Stimulated activated CD4-positive, alpha-beta T cell treated with anti-CD3 and anti-CD28 coated beads, Interleukin-15, amount 100 ng/mL, for 24 hours (primary cell): ENCODE results near the gene CCDC167.

Experiments
- DNase-seq: peaks from one replicate; pipeline ENCODE4 v3.0.0-alpha.2; 2020

CCDC167 gene

DNA sequence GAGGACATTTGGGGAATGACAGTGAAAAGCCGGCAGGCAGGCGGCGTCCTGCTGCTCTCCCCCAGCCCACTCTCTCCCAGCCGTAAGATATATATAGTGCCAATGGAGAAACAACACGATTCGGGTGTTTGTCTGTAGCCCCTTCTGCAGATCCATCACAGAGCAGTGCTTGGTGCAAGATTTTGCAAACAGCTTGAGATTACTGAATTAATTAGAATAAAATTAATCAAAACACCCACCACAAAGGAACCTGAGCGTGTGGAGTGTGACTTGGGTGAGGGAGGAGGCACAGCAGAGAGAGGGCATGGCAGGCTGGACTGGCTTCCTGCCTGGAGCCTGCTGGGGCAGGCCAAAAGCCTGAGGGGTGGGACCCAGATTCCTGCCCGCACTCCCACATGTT is 28.8 kb upstream of the CCDC167 start:
- DNase-seq = no peak

DNA sequence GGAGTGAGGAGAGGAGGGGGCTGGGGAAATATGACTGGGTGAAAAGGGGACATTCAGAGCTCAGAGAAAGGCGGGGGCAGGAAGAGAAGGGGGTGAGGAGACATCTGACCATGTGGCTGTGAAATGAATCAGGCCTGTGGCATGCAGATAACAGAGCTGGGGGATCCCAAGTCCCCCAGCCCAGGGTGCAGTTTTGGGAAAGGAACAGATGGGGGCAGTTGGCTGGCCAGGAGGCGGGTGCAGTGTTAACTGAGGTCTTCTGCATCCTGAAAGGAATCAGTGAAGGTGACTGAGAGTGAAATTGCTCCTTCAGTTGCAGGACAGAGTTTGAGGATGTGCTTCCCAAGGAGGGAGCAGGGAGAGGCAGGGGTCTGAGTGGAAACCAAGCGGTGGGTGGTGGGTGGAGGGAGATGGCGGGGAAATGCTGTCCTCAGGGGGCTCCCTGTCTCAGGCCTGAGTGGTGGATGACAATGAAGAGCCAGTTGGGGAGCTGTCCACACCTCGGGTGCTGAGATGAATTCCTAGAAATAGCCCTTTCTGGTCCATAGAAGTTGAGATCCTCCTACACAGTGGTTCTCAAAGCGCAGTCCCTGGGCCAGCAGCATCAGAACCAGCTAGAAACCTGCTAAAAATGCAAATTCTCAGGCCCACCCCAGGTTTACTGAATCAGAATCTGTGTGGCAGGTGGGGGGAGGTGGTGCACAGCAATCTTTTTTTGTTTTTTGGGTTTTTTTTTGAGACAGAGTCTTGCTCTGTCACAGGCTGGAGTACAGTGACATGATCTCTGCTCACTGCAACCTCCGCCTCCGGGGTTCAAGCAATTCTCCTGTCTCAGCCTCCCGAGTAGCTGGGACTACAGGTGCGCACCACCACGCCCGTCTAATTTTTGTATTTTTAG is 26.0 kb upstream of the CCDC167 start:
- no peak for DNase-seq

DNA sequence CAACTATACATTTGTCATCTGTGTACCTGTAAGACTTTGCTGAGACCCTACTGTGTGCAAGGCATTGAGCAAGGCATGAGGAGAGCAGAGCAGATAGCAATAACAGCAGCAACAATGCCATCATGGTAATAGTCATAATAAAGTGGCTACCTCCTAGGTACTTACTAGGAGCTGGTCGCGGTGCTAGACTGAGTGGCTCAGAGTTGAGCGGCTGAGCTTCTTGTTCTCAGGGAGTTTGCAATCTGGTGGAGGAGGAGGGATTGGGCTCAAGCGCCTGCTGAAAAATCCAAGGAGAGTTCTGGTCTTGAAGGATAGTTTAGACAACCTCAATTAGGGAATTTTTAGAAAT is 25.3 kb upstream of the CCDC167 start:
- no peak for DNase-seq

DNA sequence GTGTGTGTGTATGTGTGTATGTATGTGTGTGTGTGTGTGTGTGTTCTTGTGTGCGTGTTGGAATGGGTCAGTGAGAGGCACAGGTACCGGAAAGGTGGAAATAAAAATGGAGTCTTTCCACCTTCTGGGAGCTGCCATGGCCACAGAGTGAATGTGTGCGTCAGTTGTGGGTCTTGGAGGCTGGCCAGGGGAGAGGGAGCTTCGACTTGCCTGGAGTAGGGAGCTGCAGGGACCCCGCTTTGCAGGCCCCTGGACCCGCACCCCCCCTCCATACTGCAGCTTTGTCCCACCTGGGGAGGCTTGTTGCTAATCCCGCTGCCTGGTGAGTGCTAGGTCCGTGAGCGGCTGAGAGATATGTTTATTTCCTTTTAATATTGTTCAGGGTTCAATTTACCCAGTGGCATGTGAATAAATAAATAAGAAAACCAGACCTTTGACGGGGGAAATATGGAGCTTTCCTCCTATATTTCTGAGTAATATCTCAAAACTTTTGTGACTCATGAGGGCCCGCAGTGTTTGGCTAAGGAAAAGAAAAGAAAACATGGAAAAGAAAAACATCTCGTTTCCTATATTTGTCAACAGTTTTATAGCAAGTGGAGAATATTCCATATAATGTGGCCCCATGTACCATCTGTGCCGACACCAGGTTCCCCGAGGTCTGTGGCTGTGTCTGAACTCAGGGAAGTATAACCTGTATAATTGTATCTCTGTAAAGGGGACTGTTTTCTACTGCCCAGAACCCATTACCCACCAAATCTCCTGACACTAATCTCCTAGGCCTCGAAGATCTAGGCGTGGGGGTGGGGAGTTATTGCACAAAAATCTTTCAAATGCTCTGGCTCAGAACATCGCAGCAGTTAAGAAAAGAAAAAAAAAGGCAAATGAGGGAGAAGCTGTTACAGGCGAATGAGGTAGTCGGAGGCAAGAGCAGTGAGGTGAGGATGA is 24.6 kb upstream of the CCDC167 start:
- no peak for DNase-seq

DNA sequence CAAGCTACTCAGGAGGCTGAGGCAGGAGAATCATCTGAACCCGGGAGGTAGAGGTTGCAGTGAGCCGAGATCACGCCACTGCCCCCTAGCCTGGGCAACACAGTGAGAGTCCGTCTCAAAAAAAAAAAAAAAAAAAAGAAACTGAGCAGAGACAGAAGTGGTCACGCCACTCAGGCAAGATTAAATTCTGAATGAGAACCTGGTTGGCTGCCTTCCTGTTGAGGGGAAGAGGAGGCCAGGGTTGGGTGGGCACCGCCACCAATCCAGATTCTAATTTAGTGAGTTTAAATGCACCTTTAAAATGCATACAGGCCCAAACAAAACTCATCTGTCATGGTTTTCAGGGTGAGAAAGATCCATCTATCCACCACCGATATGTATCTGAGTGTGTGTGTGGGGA is 23.7 kb upstream of the CCDC167 start:
- no peak for DNase-seq

DNA sequence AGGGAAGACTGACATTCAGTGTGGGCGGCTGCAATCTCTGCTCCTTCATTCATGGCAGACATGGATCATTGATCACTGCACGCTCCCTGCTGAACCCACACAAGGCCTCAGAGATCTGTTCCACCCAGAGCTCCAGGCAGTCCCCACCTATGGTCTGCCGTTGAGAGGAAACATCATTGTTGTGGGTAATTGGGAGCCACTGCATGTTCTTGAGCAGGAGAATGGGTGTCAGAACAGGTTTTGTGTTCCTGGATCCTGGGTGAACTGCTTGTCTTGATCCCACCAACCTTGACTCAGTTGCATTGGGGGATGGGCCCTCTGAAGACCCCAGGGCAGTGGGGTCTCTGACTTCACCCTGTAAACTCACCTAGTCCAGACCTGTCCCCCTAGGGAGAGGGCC is 23.1 kb upstream of the CCDC167 start:
- DNase-seq = no peak

DNA sequence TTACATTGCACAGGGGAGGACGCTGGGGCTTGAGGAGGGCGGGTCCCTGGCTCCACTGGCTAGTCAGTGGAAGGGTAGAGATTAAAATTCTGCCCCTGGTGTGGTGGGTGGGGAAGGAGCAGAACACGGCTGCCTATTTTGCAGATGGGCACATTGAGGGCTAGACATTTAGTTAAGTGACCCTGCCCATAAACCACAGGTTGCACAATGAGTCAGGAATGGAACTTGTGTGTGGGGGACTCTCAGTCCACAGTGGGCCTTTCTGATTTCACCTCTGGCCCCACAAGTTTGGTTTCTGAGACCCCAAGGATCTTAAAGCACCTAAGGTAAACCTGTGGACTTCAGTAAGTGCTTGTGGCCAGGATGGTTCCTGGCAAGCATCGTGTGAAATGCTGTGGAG is 22.0 kb upstream of the CCDC167 start:
- DNase-seq = no peak

DNA sequence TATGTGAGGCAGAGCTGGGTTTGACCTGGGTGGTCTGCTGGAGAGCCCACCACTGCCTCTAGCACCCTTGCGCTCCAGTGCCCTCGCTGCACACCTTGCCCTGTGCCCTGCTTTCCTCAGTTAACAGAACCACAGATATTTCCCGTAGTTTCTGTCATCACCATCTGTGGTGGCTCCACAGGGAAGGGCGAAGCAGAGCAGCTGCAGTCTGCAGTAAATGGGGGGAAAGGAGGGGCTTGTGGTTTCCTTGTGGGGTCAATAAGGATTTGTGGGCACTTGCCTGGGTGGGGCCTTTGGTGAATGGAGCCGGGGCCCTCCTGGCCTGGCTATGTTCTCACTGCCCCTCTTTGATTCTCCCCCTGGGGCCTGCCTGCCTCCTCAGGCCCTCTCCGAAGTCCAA is 21.2 kb upstream of the CCDC167 start:
- no peak for DNase-seq

DNA sequence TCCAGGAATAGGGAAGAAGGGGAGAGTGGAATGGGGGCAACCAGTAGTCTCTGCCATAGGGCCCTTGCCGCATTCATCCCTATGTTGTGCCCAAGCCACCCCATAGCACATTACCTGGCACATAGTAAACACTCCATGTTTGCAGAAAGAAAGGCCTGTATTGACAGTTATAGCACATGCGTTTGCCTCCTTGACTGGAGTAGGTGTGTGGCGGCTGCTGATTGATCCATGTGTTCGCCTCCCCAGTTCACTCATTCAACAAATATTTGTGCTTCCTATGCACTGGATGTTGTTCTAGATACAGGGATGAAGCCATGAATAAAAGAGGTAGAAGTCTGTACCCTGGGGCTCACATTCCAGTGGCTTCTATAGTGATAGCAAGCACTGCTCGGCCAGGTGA is 19.8 kb upstream of the CCDC167 start:
- DNase-seq = no peak

DNA sequence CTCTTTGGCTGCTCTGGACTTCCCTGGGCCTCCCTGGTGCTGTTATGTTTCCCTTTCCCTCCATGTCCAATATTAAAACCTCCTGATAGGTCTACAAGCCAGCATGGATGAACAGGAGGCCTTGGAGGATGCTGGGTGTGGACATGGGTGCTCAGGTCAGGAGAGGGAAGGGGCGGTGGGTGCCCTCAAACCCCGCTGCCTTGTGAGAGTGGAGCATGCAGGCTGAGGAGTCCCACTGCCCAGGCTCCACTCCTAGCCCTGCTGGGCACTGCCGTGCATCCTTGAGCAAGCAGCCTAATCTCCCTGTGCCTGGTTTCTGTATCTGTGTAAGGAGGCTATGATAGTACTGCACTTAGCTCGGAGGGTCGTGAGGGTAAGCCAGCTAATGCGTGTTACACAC is 18.4 kb upstream of the CCDC167 start:
- no peak for DNase-seq

DNA sequence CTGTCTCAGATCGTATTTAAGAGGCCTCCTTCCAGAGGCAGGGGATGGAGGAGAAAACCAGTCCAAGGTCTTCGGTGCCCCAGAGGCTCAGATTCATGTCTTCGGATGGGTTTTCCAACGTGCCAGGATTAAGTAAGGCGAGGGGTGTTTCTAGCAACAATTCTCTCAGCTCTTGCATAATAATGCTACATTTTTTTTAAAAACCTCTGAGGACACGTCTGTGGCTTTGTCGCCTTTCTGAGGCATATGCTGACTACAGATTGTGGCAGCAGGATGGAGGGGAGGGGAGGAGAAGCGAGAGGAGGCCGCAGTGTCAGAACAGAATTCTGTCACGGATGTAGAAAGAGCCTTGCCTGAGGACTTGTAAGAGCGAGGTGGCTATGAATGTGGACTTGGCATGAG is 17.7 kb upstream of the CCDC167 start:
- peak; percentile 82 for DNase-seq

DNA sequence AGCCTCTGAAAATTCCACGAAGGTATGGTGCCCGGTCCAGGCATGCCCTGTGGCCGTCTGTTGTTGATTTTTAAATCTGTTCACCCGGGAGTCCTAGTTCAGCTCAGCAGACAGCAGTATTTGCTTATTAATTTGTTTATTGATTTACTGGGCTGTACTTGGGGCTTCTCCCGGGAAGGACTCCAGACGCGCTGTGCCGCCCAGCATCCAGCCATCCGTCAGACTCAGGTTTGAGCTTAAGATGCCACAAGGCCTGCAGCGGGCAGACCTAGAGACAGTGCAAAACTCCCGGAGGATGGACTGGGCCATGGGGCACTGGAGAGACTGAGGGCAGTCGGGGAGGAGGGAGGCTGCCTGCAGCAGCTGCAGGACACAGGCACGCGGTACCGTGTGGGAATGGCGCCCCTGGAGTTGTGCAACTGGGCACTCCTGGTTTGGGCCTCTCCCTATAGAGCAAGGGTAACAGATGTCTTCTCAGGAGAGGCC is 17.3 kb upstream of the CCDC167 start:
- peak; percentile 41 for DNase-seq

DNA sequence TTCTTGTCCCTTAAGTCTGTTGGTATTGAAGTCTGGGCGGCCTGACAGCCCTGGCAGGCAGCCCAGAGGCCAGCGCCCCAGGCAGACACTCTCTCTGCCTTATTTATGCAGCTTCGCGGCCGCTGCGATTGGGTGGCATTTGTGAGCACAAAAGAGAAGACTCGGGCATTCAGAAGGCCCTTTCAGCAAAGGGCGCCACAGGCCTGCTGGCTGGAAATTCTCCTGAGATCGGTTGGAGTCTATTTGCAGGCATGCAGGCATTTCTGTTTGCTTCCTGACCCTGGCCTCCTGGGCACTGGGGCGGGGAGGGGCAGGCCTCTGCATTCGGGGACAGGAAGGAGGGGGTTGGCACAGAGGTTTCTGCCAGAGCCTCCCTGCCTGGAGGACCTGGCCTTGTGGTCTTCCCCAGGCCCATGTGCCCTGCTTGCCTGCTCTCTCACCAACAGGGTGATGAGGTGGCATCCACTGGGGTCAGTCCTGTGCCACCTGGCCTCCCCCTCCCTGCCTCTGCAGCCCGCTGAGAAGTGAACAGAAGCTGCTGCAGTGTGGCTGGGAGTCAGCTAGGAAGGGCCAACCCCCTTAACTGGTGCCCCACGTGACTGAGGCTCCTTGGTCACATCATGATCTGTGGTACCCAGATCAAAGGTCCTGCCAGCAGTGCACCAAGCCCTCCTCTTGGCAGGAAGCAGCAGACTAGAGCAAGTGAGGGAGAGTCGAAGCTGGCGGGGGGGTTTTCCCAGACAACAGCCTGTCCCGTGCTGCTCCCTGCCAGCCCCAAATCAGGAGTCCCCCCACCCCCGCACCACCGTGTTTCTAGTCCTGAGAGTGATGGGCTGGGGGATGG is 16.6 kb upstream of the CCDC167 start:
- peak; percentile 91 for DNase-seq

DNA sequence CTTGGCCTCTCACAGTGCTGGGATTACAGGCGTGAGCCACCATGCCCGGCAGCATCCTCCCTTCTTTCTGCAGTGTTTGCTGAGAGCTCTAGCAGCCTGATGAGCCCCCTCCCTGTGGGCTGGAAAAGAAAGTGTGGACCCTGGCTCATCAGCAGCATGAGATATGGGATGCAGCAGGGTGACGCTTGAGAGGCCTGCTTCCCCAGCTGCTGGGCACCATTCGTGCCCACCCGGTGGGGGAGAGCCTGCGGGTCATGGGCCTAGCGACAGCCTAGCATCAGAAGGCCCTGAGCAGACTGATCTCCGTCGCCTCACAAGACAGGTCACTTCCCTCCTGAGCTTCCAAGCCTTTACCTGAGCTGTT is 16.0 kb upstream of the CCDC167 start:
- DNase-seq = no peak

DNA sequence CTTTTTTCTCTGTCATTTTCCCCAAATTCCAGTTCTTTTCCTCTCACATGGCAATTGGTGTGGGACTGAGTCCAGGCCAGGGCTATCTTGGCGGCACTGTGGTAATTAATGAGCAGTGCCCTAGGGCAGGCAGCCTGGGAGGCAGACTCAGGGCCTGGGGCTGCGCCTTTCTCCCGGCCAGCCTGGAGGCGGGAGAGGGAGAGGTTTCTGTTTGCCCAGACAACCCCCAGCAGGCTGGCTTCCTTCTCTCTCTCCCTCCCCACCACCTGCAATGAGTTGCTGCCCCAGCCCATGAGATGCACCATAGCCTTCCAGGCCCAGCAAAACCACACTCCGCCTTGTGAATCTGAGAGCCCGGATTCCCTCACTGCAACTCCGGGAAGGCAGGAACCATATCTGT is 15.1 kb upstream of the CCDC167 start:
- DNase-seq = no peak

DNA sequence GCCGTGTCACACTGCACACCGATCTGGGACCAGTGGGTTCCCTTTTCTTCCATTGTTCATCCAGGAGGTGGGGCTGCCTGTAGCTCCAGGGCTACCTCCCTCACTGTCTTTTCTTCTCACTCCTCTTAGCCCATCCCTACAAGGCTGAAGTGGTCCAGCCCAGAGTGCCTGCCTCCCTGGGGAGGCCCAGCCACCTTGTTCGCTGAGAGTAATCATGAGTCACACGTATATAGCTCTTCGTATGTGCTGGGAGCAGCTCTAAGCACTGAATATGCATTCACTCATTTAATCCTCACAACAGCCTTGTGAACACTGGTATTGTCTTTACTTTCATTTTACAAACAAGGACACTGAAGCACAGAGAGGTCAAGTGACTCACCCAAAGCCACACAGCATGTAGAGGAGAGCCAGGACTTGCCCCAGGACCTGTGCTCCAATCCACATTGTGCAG is 14.7 kb upstream of the CCDC167 start:
- peak; percentile 69 for DNase-seq

DNA sequence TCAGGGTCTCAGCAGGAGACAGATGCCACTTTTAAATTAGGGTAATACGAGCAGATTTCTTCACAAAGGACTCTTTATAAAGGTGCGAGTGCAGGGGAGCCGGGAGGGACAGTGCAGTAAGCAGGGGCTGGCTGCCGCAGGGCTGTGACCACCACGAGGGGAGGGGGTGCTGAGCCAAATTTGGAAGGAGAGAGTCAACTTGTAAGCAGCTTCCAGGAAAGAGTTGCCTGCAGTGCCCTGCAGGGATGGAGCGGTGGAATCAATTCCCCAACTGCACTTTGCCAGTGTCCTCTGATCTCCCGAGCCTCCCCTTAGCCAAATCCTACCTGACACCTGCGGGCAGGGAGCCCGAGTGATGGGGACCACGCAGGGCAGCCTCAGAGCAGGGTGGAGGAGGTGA is 13.9 kb upstream of the CCDC167 start:
- DNase-seq = no peak

DNA sequence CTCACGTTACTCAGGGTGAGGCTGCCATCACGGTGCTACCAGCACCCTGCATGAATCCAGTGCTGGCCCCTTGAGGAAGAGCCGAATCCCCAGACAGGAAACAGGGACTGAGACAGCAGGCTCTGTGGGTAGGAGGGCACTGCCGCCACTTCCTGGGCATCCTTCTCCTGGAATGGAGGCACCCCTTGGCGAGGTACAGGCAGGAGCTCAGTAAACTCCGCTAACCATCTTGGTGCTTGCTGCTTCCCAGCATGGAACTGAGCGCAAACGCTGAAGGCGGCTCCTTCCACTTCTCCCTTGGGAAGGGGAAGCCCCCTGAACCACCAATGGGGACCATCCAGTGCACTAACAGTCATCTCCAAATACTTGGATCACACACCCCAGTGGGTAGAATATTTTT is 13.5 kb upstream of the CCDC167 start:
- DNase-seq = no peak

DNA sequence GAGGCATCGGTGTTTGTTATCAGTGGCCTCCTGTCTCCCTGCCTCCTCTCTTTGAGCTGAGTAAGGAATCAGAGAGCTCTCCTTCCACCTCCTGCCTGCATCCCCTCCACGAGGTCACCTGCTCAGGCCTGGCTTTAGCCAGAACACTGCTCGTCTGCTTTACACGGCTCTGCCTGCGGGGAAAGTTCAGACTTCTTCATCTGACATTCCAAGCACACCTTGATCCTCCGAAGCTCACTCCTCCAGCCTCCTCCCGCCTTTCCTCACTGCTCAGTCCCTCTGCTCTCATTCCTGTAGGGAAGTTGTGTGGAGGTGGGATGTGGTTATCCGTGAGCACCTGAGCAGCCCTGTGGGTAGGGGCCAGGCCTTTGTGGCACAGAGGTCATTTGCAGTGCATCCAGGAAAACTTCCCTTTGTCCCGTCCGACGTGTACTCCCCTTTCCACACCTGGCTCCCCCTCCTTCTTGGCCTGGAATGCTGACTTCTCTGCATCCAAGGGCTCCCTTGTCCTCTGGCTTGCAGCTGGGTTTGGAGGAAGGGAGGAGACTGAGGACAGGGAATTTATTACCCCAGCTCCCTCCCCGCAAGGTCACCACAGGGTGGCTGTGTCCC is 12.8 kb upstream of the CCDC167 start:
- no peak for DNase-seq

DNA sequence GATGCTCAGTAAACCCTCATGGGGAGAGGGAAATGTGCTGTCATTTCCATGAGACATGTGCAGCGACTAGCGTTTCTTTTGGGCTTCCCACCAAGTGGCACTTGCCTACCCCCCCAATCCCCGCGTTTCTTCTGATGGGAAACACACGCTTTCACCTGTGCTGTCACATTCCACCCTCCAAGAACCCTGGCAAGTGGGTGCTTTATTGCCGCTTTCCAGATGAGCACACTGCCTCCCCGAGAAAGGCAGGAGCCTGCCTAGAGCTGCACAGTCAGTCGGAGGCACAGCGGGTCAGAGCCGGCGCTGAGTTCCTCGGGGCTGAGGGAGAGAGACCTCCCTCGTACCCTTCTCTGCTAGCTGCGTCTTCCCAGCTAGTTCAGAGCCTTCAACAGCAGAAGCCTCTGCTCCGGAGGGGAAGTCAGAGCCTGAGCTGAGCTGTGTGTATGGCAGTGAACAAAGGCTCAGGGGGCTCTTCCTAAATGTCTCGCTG is 12.3 kb upstream of the CCDC167 start:
- no peak for DNase-seq

DNA sequence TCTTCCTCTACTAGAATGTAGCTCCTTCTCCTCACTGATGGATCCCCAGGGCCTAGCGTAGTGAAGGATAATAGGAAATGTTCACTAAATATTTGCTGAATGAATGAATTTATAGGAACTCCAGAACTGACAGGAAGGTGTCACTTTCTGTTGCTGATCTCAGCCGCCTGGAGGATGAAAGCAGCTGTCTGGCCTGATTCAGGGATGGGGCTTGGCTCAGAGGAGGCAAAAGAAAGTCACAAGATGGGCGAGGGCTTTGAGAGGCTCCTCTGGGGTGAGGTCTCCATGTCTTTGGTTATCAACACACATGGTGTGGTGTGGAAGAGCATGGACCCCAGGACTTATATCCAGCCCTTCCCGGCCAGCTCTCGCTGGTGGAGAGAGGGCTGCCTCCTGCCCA is 11.5 kb upstream of the CCDC167 start:
- DNase-seq = no peak

DNA sequence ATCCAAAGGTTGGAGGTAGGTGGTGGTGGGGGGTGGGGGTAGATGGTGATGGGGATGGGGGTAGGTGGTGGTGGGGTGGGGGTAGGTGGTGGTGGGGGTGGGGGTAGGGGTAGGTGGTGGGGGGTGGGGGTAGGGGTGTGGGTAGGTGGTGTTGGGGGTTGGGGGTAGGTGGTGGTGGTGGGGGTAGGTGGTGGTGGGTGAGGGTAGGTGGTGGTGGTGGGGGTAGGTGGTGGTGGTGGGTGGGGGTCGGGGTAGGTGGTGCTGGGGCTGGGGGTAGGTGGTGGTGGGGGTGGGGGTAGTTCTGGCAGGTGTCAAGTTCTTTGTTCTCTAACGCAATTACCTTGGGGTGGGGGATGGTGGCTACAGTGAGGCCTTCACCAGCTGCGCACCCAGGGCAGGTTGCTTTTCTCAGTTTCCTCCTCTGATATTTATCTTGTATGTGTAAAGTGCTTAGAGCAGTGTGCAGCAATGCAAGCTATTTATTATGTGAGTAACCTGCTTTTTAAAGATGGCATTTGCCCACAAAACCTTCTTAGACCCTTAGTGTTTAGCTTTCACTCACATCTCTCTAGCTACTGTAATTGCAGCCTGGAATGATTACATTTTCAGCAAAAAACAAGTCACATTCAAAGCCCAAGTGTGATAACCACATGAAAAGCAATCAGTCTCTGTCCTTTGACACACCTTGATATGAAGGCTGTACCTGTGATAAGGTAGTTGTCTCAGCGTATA is 8.2 kb upstream of the CCDC167 start:
- DNase-seq = peak; percentile 56
